ENCODE data around the gene MARCHF6.
"Not testable (repeated sequence)": the region's sequence is repeated elsewhere in the genome, so short reads cannot be mapped to it uniquely, and the experiment has no call there.

Gene MARCHF6

GRCh38 chr5:10353241-10354047 is at the start of gene MARCHF6:
Gene MARCHF6, plus strand, starts transcription at chr5:10353695. Its CDS starts 204 bp downstream, at chr5:10353899.
- peak; percentile 99 for DNase-seq

GRCh38 chr5:10303699-10304170 is 49.8 kb upstream of the MARCHF6 start:
- DNase-seq, result peak; percentile 31

GRCh38 chr5:10304932-10305331 is 48.6 kb upstream of the MARCHF6 start:
- DNase-seq, result no peak

- DNase-seq, result no peak
Observed at GRCh38 chr5:10306114-10306513, 47.4 kb upstream of the MARCHF6 start.

- DNase-seq, result no peak
Observed at GRCh38 chr5:10306806-10307205, 46.7 kb upstream of the MARCHF6 start.

GRCh38 chr5:10307206-10308148 is 46.0 kb upstream of the MARCHF6 start, which contains the start of gene CMBL:
Gene CMBL, minus strand, starts transcription at chr5:10307902. Its CDS starts 17,140 bp downstream, at chr5:10290762.
- peak; percentile 63 for DNase-seq

- DNase-seq, result no peak
Observed at GRCh38 chr5:10308844-10309243, 44.7 kb upstream of the MARCHF6 start.

- DNase-seq, result no peak
Observed at GRCh38 chr5:10310066-10310779, 43.3 kb upstream of the MARCHF6 start.

- not testable (repeated sequence) for DNase-seq
Observed at GRCh38 chr5:10310835-10311570, 42.5 kb upstream of the MARCHF6 start.

GRCh38 chr5:10311595-10312425 is 41.7 kb upstream of the MARCHF6 start:
- no peak for DNase-seq

GRCh38 chr5:10315201-10315600 is 38.3 kb upstream of the MARCHF6 start:
- no peak for DNase-seq

- no peak for DNase-seq
Observed at GRCh38 chr5:10315824-10316509, 37.5 kb upstream of the MARCHF6 start.

GRCh38 chr5:10317825-10318682 is 35.4 kb upstream of the MARCHF6 start:
- DNase-seq, result no peak

GRCh38 chr5:10319202-10319851 is 34.2 kb upstream of the MARCHF6 start:
- DNase-seq, result no peak

GRCh38 chr5:10320793-10321192 is 32.7 kb upstream of the MARCHF6 start:
- DNase-seq, result no peak

GRCh38 chr5:10321882-10322281 is 31.6 kb upstream of the MARCHF6 start:
- DNase-seq, result no peak

- DNase-seq, result peak; percentile 56
Observed at GRCh38 chr5:10323588-10324488, 29.7 kb upstream of the MARCHF6 start.

Measured in NCI-H774 (cell line).